OCI-LY3 (cell line): ENCODE data around the gene RPH3AL.

Source experiments
- EZH2phosphoT487 ChIP-seq: fragments of 200-600 bp; shearing (Covaris generic); IDR thresholded peaks from 2 replicates; pipeline ENCODE4 v1.6.1; 2018; ENCODE audit warnings: antibody characterized with exemption, mixed run types, low read depth
- TF ChIP-seq, protein P1 (sequence below): fragments of 200-600, 300-600 bp; sonication (generic); IDR thresholded peaks from 2 replicates; pipeline ENCODE4 v1.5.1; 2014; ENCODE audit warnings: antibody characterized with exemption, low read length, low read depth

DNA sequence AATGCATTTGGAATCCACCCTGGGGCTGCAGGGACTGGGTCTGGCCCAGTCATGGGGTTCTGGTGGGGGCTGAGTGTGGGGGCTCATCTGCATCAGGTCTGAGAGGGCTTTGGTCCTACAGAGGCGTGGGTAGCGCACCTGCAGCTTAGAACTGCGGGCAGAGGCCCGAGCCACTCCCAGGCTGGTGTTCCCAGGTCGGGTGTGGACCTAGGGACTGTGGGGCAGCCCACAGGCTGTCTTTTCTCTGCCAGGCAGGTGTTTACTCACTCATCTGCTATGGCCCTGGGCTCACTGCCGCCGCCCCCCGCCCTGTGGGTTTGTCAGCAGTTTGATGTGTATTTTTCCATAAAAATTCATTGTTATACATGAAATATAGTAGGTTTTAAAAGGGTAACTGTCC lies 144.2 kb downstream of the RPH3AL start:
- TF ChIP-seq EZH2phosphoT487: no peak
- TF ChIP-seq, protein P1, sequence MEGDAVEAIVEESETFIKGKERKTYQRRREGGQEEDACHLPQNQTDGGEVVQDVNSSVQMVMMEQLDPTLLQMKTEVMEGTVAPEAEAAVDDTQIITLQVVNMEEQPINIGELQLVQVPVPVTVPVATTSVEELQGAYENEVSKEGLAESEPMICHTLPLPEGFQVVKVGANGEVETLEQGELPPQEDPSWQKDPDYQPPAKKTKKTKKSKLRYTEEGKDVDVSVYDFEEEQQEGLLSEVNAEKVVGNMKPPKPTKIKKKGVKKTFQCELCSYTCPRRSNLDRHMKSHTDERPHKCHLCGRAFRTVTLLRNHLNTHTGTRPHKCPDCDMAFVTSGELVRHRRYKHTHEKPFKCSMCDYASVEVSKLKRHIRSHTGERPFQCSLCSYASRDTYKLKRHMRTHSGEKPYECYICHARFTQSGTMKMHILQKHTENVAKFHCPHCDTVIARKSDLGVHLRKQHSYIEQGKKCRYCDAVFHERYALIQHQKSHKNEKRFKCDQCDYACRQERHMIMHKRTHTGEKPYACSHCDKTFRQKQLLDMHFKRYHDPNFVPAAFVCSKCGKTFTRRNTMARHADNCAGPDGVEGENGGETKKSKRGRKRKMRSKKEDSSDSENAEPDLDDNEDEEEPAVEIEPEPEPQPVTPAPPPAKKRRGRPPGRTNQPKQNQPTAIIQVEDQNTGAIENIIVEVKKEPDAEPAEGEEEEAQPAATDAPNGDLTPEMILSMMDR: no peak
